Measurements from ENCODE around the gene PHTF2.

PHTF2 gene

GRCh38 chr7:77813180-77813579 is 14.6 kb downstream of the PHTF2 start:
- no peak for TF ChIP-seq ZBTB7A (IDR thresholded peaks at IDR 0.05; ENCODE audit: low read depth)

GRCh38 chr7:77819021-77819420 is 20.4 kb downstream of the PHTF2 start:
- TF ChIP-seq REST (IDR thresholded peaks at IDR 0.05; ENCODE audit: low read depth): no peak
- no peak for TF ChIP-seq TEAD4 (IDR thresholded peaks at IDR 0.05)
- TF ChIP-seq TAF1 (IDR thresholded peaks at IDR 0.05; ENCODE audit: low read depth): no peak
- no peak for TF ChIP-seq ZBTB7A (IDR thresholded peaks at IDR 0.05; ENCODE audit: low read depth)

- TF ChIP-seq CEBPB (IDR thresholded peaks at IDR 0.05): no peak
- TF ChIP-seq FOXM1 (IDR thresholded peaks at IDR 0.05; ENCODE audit: borderline replicate concordance, low read depth): no peak
- no peak for TF ChIP-seq TEAD4 (IDR thresholded peaks at IDR 0.05)
- TF ChIP-seq EP300 (IDR thresholded peaks at IDR 0.05; ENCODE audit: borderline replicate concordance): no peak
- no peak for TF ChIP-seq CREB1 (IDR thresholded peaks at IDR 0.05; ENCODE audit: low read depth)
- no peak for TF ChIP-seq EGR1 (IDR thresholded peaks at IDR 0.05)
- no peak for TF ChIP-seq TAF1 (IDR thresholded peaks at IDR 0.05; ENCODE audit: low read depth)
- no peak for TF ChIP-seq RAD21 (IDR thresholded peaks at IDR 0.05; ENCODE audit: low read depth)
- TF ChIP-seq MAX (IDR thresholded peaks at IDR 0.05): no peak
- no peak for TF ChIP-seq NFIC (IDR thresholded peaks at IDR 0.05)
- no peak for TF ChIP-seq ZBTB7A (IDR thresholded peaks at IDR 0.05; ENCODE audit: low read depth)
- TF ChIP-seq REST (IDR thresholded peaks at IDR 0.05; ENCODE audit: low read depth): no peak
- TF ChIP-seq YY1 (IDR thresholded peaks at IDR 0.05; ENCODE audit: low read depth): no peak
- TF ChIP-seq TCF12 (IDR thresholded peaks at IDR 0.05; ENCODE audit: low read depth): no peak
- no peak for TF ChIP-seq USF1 (IDR thresholded peaks at IDR 0.05)
Observed at GRCh38 chr7:77820967-77821366, 22.4 kb downstream of the PHTF2 start.

GRCh38 chr7:77822269-77822668 is 23.7 kb downstream of the PHTF2 start:
- TF ChIP-seq CREB1 (IDR thresholded peaks at IDR 0.05; ENCODE audit: low read depth) (no peak), EP300 (IDR thresholded peaks at IDR 0.05; ENCODE audit: borderline replicate concordance) (no peak), CEBPB (IDR thresholded peaks at IDR 0.05) (no peak), EGR1 (IDR thresholded peaks at IDR 0.05) (no peak), RAD21 (IDR thresholded peaks at IDR 0.05; ENCODE audit: low read depth) (no peak), TCF12 (IDR thresholded peaks at IDR 0.05; ENCODE audit: low read depth) (no peak), TAF1 (IDR thresholded peaks at IDR 0.05; ENCODE audit: low read depth) (no peak), YY1 (IDR thresholded peaks at IDR 0.05; ENCODE audit: low read depth) (no peak), ZBTB7A (IDR thresholded peaks at IDR 0.05; ENCODE audit: low read depth) (no peak), FOXM1 (IDR thresholded peaks at IDR 0.05; ENCODE audit: borderline replicate concordance, low read depth) (no peak)

- TF ChIP-seq TCF12 (IDR thresholded peaks at IDR 0.05; ENCODE audit: low read depth) (no peak), ZBTB7A (IDR thresholded peaks at IDR 0.05; ENCODE audit: low read depth) (no peak), RAD21 (IDR thresholded peaks at IDR 0.05; ENCODE audit: low read depth) (no peak), YY1 (IDR thresholded peaks at IDR 0.05; ENCODE audit: low read depth) (no peak), CEBPB (IDR thresholded peaks at IDR 0.05) (no peak), EP300 (IDR thresholded peaks at IDR 0.05; ENCODE audit: borderline replicate concordance) (no peak), REST (IDR thresholded peaks at IDR 0.05; ENCODE audit: low read depth) (no peak), USF1 (IDR thresholded peaks at IDR 0.05) (no peak)
Observed at GRCh38 chr7:77823787-77824186, 25.2 kb downstream of the PHTF2 start.
